Thymus (tissue), 11 donors: ENCODE measurements around the gene MARVELD3. TPM values are rescaled to one million over a fixed set of nuclear protein-coding genes. Genes with fewer than 3 reads are reported as not detected.

ENCODE experiments used
- DNase-seq, 9 donors: peaks; one replicate each; pipeline ENCODE4 v3.0.0-alpha.2; 2013; ENCODE audit warnings: low spot score in 9 of 9, low read depth in 6 of 9, missing footprints in 1 of 9
- H3K27ac ChIP-seq, 2 donors: one replicate each; pipeline ENCODE4 v1.5.1; 2013; ENCODE audit warnings: control low read depth in 1 of 2, low read depth in 1 of 2, low read length in 1 of 2, mild to moderate bottlenecking in 1 of 2, moderate library complexity in 1 of 2
- H3K27me3 ChIP-seq, 2 donors: one replicate each; pipeline ENCODE4 v1.5.1; 2013; ENCODE audit warnings: low read length in 1 of 2; ENCODE audit not compliant: control insufficient read depth in 2 of 2, insufficient read depth in 1 of 2
- H3K36me3 ChIP-seq, 2 donors: one replicate each; pipeline ENCODE4 v1.5.1; 2013; ENCODE audit warnings: low read length in 1 of 2, mild to moderate bottlenecking in 1 of 2, moderate library complexity in 1 of 2; ENCODE audit not compliant: control insufficient read depth in 2 of 2, insufficient read depth in 2 of 2
- H3K4me1 ChIP-seq, 2 donors: one replicate each; pipeline ENCODE4 v1.5.1; 2013; ENCODE audit warnings: low read length in 2 of 2; ENCODE audit not compliant: control insufficient read depth in 2 of 2, insufficient read depth in 2 of 2
- H3K4me3 ChIP-seq, 2 donors: one replicate each; pipeline ENCODE4 v1.5.1; 2013; ENCODE audit warnings: low read length in 2 of 2, control low read depth in 1 of 2, mild to moderate bottlenecking in 1 of 2
- H3K9me3 ChIP-seq, 2 donors: one replicate each; pipeline ENCODE4 v1.5.1; 2013; ENCODE audit warnings: low read length in 1 of 2, mild to moderate bottlenecking in 1 of 2; ENCODE audit not compliant: control insufficient read depth in 2 of 2, insufficient read depth in 1 of 2
- WGBS: extraction: QIAGEN DNeasy Blood & Tissue Kit; methylation state at CpG from one replicate; pipeline ENCODE4 v1.1.7; 2013; 5-methylcytosine and 5-hydroxymethylcytosine counted together
- polyA plus RNA-seq: library from polyadenylated mRNA; stranded (reverse); fragments of 200-250 nt; gene quantifications from one replicate; pipeline ENCODE4 v1.2.3, GENCODE V29; 2013
- total RNA-seq: library from RNA; stranded (reverse); fragments of 120-200 nt; gene quantifications from one replicate; pipeline ENCODE4 v1.2.4, GENCODE V29; 2013
- donor health status: healthy.

The MARVELD3 gene
- total and polyA plus RNA-seq, 2 donors: 1.8 to 3.1 TPM

- peaks cover 7 to 11% of the 10 kb centered on the region in 2 donors for H3K36me3 ChIP-seq
Observed at GRCh38 chr16:71649704-71650103, 23.7 kb downstream of the MARVELD3 start.

GRCh38 chr16:71658771-71659170 lies 32.8 kb downstream of the MARVELD3 start:
- WGBS: 94% methylated on average over 4 of the region's 4 CpGs
- no peak overlapping the region for H3K4me3 ChIP-seq

More at GRCh38 chr16:71649704-71650103, 23.7 kb downstream of the MARVELD3 start:
- Histone ChIP-seq H3K4me1 (no peaks in the 10 kb centered on the region), H3K4me3 (no peak overlapping the region), H3K9me3 (no peaks in the 10 kb centered on the region), H3K27me3 (no peaks in the 10 kb centered on the region), H3K27ac (no peak overlapping the region)
- 98% methylated on average over 7 of the region's 7 CpGs for WGBS
- no peak for DNase-seq

GRCh38 chr16:71659471-71659870 lies 33.5 kb downstream of the MARVELD3 start:
- no peak for DNase-seq
- no peaks in the 10 kb centered on the region for H3K9me3 ChIP-seq
- no peaks in the 10 kb centered on the region for H3K4me1 ChIP-seq
- H3K4me3 ChIP-seq: no peak overlapping the region
- H3K27ac ChIP-seq: no peak overlapping the region
- WGBS: 99% methylated on average over 2 of the region's 2 CpGs
- H3K36me3 ChIP-seq: peaks cover 3 to 6% of the 10 kb centered on the region in 2 donors
- H3K27me3 ChIP-seq: no peaks in the 10 kb centered on the region

More at GRCh38 chr16:71658771-71659170, 32.8 kb downstream of the MARVELD3 start:
- DNase-seq: no peak
- Histone ChIP-seq H3K27ac (no peak overlapping the region), H3K4me1 (no peaks in the 10 kb centered on the region), H3K36me3 (peaks cover 1 to 8% of the 10 kb centered on the region in 2 donors), H3K9me3 (no peaks in the 10 kb centered on the region), H3K27me3 (no peaks in the 10 kb centered on the region)

DNA sequence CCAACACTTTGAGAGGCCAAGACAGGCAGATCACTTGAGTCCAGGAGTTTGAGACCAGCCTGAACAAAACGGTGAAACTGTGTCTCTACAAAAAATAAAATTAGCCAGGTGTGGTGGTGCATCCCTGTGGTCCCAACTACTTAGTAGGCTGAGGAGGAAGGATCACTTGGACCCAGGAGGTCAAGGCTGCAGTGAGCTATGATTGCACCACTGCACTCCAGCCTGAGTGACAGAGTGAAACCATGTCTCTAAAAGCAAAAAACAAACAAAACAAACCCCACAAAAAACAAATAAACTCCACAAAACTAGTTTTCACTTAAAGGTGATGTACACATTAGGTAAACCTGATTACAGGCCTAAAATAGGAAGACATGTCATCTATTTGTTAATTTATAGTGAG lies 40.3 kb downstream of the MARVELD3 start:
- WGBS: 100% methylated on average over 1 of the region's 1 CpG
- Histone ChIP-seq H3K27me3 (no peaks in the 10 kb centered on the region), H3K9me3 (no peaks in the 10 kb centered on the region), H3K4me1 (no peaks in the 10 kb centered on the region), H3K36me3 (peaks cover 0 to 3% of the 10 kb centered on the region in 2 donors), H3K4me3 (no peak overlapping the region), H3K27ac (no peak overlapping the region)
- DNase-seq: no peak

GRCh38 chr16:71666928-71667707 lies 41.1 kb downstream of the MARVELD3 start:
- Histone ChIP-seq H3K4me1 (no peaks in the 10 kb centered on the region), H3K36me3 (peaks cover 0 to 3% of the 10 kb centered on the region in 2 donors), H3K27me3 (no peaks in the 10 kb centered on the region), H3K27ac (no peak overlapping the region), H3K9me3 (no peaks in the 10 kb centered on the region), H3K4me3 (no peak overlapping the region)
- DNase-seq: no peak
- WGBS: 99% methylated on average over 4 of the region's 4 CpGs

DNA sequence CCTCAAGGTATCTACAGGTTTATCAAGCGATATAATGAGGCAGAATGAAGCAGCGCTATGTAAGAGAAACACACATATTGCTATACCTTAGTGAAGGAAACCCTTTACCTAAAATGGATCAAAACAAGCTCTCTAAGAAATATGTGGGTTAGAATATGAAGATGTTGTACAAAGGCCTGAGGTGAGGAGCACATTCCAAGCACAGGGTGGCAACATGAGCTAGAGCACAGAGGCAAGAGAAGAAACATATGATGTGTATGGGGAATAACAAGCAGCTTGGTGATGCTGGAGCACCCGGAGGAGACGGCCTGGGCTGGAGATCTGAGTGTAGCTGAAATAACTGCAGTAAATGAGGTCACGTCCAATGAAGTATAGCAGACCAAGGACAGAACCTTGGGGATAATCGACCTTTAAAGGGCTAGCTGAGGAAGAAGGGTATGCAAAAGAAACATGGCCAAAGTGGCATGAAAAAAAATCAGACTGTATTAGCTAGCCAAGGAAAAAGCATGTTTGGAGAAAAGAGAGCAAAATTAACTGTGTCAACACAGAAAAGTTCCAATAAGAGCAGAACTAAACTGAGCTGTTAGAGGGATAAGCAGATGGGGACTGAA lies 44.0 kb downstream of the MARVELD3 start:
- Histone ChIP-seq H3K36me3 (peaks cover 0 to 3% of the 10 kb centered on the region in 2 donors), H3K27ac (no peak overlapping the region), H3K4me1 (no peaks in the 10 kb centered on the region), H3K9me3 (no peaks in the 10 kb centered on the region), H3K4me3 (no peak overlapping the region), H3K27me3 (no peaks in the 10 kb centered on the region)
- DNase-seq: no peak
- WGBS: 97% methylated on average over 6 of the region's 6 CpGs

DNA sequence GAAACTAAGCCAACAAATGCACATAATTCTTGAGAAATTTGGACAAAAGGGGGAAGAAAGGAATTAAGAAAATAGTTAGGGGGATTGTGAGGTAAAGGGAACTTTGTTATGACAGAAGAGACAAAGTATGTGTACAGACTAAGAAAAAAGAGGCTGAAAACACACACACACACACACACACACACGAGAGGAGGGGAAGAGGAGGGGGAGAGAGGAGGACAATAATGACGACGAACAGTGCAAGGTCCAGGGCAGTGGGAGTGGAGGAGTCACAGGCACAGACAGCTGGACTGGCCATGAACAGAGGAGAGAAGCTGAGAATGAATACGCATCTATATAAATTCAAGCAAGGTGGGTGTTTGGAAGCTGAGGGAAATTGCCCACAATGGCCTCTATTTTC lies 44.6 kb downstream of the MARVELD3 start:
- no peak for DNase-seq
- Histone ChIP-seq H3K4me1 (no peaks in the 10 kb centered on the region), H3K27ac (no peak overlapping the region), H3K36me3 (peaks cover 0 to 3% of the 10 kb centered on the region in 2 donors), H3K4me3 (no peak overlapping the region), H3K9me3 (no peaks in the 10 kb centered on the region), H3K27me3 (no peaks in the 10 kb centered on the region)
- 86% methylated on average over 4 of the region's 4 CpGs for WGBS

GRCh38 chr16:71671165-71671564 lies 45.2 kb downstream of the MARVELD3 start:
- no peak overlapping the region for H3K4me3 ChIP-seq
- no peak overlapping the region for H3K27ac ChIP-seq
- H3K9me3 ChIP-seq: no peaks in the 10 kb centered on the region
- DNase-seq: no peak
- H3K36me3 ChIP-seq: peaks cover 3 to 7% of the 10 kb centered on the region in 2 donors
- H3K4me1 ChIP-seq: no peaks in the 10 kb centered on the region
- 98% methylated on average over 3 of the region's 3 CpGs for WGBS
- H3K27me3 ChIP-seq: no peaks in the 10 kb centered on the region

DNA sequence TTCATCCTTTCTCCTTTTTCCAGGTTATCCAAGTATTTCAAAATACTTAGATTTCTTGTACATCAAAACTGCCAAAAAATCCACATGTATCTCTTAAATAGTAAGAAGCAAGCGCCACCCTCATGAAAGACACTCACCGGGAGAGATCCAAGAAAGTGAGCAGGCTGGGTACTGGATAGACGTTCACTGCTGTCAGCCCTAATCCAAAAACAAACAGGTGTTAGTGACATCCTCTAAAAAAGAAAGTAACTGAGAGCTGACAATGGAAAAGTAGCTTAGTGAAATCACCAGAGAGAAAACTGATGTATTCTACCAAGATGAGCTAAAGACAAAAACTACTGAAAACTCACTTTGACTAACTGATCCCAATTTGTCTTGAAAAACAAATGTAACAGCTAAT lies 46.1 kb downstream of the MARVELD3 start:
- Histone ChIP-seq H3K27me3 (no peaks in the 10 kb centered on the region), H3K27ac (no peak overlapping the region), H3K4me1 (no peaks in the 10 kb centered on the region), H3K9me3 (no peaks in the 10 kb centered on the region), H3K36me3 (peaks cover 6 to 9% of the 10 kb centered on the region in 2 donors), H3K4me3 (no peak overlapping the region)
- DNase-seq: no peak
- WGBS: 94% methylated on average over 3 of the region's 3 CpGs
